Osteocyte (in vitro differentiated cells): Measurements from ENCODE around the gene TRERF1. TPM values are rescaled to one million over a fixed set of nuclear protein-coding genes. Genes with fewer than 3 reads are reported as not detected.
A peak's percentile ranks its signal among the peaks of the same experiment; 100 is the strongest.

Experiments
- DNase-seq: peaks from one replicate; pipeline ENCODE4 v3.0.0; 2021; ENCODE audit warnings: mixed read lengths; ENCODE audit not compliant: unreplicated experiment; ENCODE audit errors: extremely low spot score
- H3K27ac Mint-ChIP-seq: one replicate; pipeline ENCODE4 v1.8.0; 2021; ENCODE audit warnings: mild to moderate bottlenecking, mixed read lengths; ENCODE audit not compliant: unreplicated experiment
- H3K27me3 Mint-ChIP-seq: one replicate; pipeline ENCODE4 v1.8.0; 2021; ENCODE audit warnings: mixed read lengths; ENCODE audit not compliant: unreplicated experiment
- H3K36me3 Mint-ChIP-seq: one replicate; pipeline ENCODE4 v1.8.0; 2021; ENCODE audit warnings: mixed read lengths; ENCODE audit not compliant: unreplicated experiment
- H3K4me1 Mint-ChIP-seq: one replicate; pipeline ENCODE4 v1.8.0; 2021; ENCODE audit warnings: mixed read lengths; ENCODE audit not compliant: unreplicated experiment
- H3K4me3 Mint-ChIP-seq: one replicate; pipeline ENCODE4 v1.8.0; 2021; ENCODE audit warnings: mild to moderate bottlenecking, moderate library complexity, mixed read lengths; ENCODE audit not compliant: unreplicated experiment
- H3K9me3 Mint-ChIP-seq: one replicate; pipeline ENCODE4 v1.8.0; 2021; ENCODE audit warnings: mixed read lengths; ENCODE audit not compliant: unreplicated experiment
- CTCF ChIP-seq: fragments of 200-600 bp; sonication (generic); IDR thresholded peaks from 2 replicates; pipeline ENCODE4 v1.5.0; 2021; ENCODE audit warnings: antibody characterized with exemption, mild to moderate bottlenecking, moderate library complexity
- total RNA-seq: library from RNA; stranded (reverse); gene quantifications from 2 replicates; pipeline ENCODE4 v1.2.1, GENCODE V29; 2021

Gene TRERF1
- total RNA-seq, 1 donor from 2014 or later, result 6.4 TPM

GRCh38 chr6:42226645-42227143 lies 225.0 kb downstream of the TRERF1 start:
- Mint-ChIP-seq H3K27ac (peak overlapping the region; percentile 33), H3K4me3 (no peak overlapping the region), H3K36me3 (peaks cover 10% of the 10 kb centered on the region), H3K4me1 (peaks cover 17% of the 10 kb centered on the region), H3K9me3 (no peaks in the 10 kb centered on the region), H3K27me3 (no peaks in the 10 kb centered on the region)
- TF ChIP-seq CTCF, result no peak
- no peak for DNase-seq

- peak overlapping the region; percentile 33 for H3K27ac Mint-ChIP-seq
- H3K4me3 Mint-ChIP-seq, result no peak overlapping the region
- no peaks in the 10 kb centered on the region for H3K27me3 Mint-ChIP-seq
These were observed 225.5 kb downstream of the TRERF1 start for GRCh38 chr6:42226161-42226611.

GRCh38 chr6:42225419-42225818 lies 226.3 kb downstream of the TRERF1 start:
- DNase-seq, result no peak
- no peaks in the 10 kb centered on the region for H3K9me3 Mint-ChIP-seq
- no peak overlapping the region for H3K27ac Mint-ChIP-seq
- peaks cover 17% of the 10 kb centered on the region for H3K4me1 Mint-ChIP-seq
- no peaks in the 10 kb centered on the region for H3K27me3 Mint-ChIP-seq
- peaks cover 10% of the 10 kb centered on the region for H3K36me3 Mint-ChIP-seq
- no peak overlapping the region for H3K4me3 Mint-ChIP-seq
- TF ChIP-seq CTCF, result no peak

More at GRCh38 chr6:42226161-42226611, 225.5 kb downstream of the TRERF1 start:
- no peaks in the 10 kb centered on the region for H3K9me3 Mint-ChIP-seq
- no peak for TF ChIP-seq CTCF
- H3K36me3 Mint-ChIP-seq, result peaks cover 10% of the 10 kb centered on the region
- peaks cover 17% of the 10 kb centered on the region for H3K4me1 Mint-ChIP-seq
- no peak for DNase-seq

GRCh38 chr6:42225029-42225339 lies 226.7 kb downstream of the TRERF1 start:
- TF ChIP-seq CTCF, result no peak
- H3K27me3 Mint-ChIP-seq, result no peaks in the 10 kb centered on the region
- H3K9me3 Mint-ChIP-seq, result no peaks in the 10 kb centered on the region
- peaks cover 17% of the 10 kb centered on the region for H3K4me1 Mint-ChIP-seq
- H3K27ac Mint-ChIP-seq, result no peak overlapping the region
- no peak overlapping the region for H3K4me3 Mint-ChIP-seq
- no peak for DNase-seq
- peaks cover 10% of the 10 kb centered on the region for H3K36me3 Mint-ChIP-seq

GRCh38 chr6:42224222-42225028 lies 227.3 kb downstream of the TRERF1 start:
- TF ChIP-seq CTCF, result no peak
- no peak overlapping the region for H3K27ac Mint-ChIP-seq
- peaks cover 10% of the 10 kb centered on the region for H3K36me3 Mint-ChIP-seq
- no peaks in the 10 kb centered on the region for H3K9me3 Mint-ChIP-seq
- no peak for DNase-seq
- no peak overlapping the region for H3K4me3 Mint-ChIP-seq
- H3K4me1 Mint-ChIP-seq, result peaks cover 17% of the 10 kb centered on the region
- no peaks in the 10 kb centered on the region for H3K27me3 Mint-ChIP-seq
